ENCODE measurements around the gene TMEM82.

Gene TMEM82

DNA sequence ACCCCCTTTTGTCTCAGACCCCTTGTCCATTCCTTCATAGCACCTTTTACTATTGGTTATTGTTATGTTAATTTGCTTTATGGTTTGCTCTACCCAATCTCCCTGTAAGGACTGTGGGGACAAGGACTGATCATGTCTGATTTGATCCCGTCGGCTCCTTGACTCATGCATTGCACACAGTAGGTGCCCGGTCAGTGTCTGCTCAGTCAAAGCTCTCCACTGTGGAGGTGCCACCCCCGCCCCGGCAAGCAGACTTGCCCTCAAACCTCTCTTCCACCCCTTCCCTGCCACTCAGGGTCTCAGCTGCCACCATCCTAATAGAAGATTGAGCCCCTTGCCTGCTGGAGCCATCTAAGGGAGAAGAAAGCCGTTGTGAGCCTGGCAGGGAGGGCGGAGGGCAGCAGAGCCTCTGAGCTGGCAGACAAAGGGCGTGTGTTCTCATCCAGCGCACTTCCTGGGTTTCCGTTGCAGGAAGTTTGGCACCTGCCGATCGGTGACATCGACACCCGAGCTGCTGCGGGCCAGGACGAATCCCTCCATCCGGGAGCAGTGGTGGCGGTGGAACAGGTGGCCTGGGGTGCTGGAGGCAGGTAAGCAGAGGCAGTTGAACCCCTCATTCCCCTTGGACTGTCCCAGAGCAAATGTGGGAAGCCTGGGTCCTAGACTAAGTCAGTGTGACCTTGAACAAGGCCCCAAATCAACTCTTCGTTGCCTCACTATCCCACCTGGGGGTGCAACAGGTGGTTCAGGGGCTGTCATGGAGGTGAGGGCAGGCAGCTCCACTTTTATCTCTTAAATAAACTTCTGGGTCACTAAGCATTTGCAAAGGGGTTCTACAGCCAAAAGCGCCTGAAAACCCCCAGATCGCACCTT lies 14.1 kb downstream of the TMEM82 start:
- DNase-seq (ENCODE audit: low read depth in 3 of 3): no peak

DNA sequence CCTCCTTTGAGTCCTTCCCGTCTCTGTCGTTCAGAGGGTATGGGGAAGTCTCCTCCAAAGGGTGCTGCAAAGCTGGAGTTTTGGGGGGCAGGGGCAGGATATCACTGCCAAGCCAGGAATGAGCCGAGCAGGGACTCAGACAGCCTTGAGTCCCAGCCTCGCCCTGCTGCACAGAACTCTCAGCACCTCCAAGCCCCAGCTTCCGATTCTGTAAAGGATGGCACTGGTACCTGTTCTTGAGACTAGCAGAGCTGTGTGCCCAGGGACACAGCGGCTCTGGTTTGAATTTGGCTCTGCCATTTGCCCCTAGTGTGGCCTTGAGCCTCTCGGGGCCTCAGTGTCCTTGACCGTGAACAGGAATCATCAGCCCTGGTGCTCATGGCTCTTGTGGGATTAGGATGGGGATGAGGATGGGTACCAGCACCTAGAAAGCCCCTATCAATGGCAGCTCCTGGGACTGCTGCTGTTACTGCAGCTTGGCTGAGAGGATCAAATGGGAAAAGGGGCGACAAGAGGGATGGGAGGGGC lies 14.8 kb downstream of the TMEM82 start:
- no peak for DNase-seq (ENCODE audit: low read depth in 3 of 3)

DNA sequence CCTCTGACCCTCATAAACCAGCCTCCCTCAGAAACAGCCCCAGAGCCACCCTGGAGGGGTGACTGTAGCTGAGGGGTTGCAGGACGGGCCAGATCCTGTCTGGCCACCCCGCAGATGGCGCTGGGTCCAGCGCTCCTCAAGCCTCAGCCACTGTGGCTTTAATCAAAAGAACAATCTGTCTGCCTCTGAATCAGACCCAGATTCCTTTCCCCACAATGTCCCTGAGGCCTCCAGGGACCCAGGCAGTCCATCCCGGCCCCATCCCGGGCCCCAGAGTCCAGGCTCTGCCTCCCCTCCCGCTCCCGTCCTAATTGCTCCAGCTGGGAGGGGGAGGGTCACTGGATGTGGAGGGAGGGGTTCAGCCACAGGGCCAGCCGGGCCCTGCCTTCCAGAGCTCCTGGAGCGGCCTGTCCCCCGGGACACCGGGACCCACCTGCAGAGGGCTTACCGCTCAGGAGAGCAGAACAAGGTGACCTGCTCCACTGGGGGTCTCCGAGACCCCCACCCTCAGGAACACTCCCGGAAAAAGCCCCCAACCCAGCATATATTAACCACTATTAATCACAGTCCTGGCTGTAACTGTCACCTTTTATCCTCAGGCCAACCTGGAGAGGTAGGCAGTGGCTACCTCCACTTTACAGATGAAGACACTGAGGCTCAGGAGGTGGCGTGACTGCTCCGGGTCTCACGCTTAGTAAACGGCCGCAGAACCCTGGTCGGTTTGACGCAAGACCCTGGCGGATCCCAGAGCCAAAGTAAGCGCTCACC lies 15.5 kb downstream of the TMEM82 start:
- DNase-seq (ENCODE audit: low read depth in 3 of 3): no peak

DNA sequence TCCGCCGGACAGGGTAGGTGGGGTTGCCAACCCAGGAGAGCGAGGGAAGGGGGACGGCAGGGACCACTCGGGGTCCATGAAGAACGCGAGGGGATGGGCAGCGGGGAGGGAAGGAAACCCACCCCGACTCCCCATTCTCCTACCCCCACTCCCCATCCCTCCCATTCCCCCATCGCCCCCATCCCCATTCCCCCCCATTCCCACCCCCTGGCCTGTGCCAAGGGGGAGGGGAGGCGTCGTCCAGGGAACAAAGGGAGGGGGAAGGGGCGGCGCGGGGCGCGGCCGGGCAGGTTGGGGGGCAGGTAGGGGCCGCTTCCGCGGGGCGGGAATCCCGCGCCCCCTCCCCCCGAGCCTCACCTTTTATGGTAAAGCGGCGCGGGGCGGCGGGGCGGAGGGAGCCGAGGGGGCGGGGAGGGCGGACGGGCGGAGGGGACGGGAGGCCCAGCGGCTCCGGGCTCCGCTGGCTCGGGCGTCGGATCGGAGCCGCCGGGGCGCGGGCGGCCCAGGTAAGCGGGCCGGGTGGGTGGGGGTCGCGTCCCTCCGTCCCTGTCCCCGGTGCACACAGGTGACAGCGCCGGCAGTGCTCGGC lies 16.1 kb downstream of the TMEM82 start, which contains the start of gene FBLIM1:
Gene FBLIM1, plus strand, starts transcription at position 453 of the 589 bp plus-strand sequence. CDS start 6,189 bp downstream, outside the sequence.
- no peak for DNase-seq (ENCODE audit: low read depth in 3 of 3)

DNA sequence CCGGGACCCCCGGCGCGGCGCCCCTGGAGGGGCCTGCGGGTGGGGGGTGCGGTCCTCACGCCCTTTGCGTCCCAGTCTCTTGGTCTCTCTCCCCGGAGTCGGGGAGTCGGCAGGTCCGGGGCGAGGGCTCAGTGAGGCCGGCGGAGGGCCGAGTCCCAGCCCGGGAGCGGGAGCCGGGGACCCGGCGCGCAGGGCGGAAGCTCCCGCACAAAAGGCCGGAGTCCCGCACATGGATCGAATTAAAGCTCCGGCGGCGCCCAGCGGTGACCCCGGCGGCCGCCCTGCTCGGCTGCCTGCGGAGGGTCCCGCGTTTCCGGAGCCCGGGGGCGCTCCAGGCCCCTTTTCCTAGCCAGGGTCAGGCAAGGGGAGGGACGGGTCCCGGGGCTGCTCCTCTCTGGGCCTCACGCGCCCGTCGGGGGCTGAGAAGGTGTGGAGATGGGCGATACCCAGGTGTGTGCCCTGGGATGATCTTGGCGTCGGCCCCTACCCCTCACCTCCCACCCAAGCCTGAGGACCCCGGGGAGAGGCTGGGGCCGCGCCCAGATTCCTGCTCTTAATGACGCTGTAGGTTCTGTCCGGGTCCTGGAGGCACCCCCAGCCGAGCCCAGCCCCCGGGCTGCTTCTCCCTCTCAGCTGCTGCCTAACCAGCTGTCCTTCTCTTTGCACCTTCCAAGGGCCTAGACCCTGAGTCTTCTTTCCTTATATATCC lies 16.8 kb downstream of the TMEM82 start:
- no peak for DNase-seq (ENCODE audit: low read depth in 3 of 3)

DNA sequence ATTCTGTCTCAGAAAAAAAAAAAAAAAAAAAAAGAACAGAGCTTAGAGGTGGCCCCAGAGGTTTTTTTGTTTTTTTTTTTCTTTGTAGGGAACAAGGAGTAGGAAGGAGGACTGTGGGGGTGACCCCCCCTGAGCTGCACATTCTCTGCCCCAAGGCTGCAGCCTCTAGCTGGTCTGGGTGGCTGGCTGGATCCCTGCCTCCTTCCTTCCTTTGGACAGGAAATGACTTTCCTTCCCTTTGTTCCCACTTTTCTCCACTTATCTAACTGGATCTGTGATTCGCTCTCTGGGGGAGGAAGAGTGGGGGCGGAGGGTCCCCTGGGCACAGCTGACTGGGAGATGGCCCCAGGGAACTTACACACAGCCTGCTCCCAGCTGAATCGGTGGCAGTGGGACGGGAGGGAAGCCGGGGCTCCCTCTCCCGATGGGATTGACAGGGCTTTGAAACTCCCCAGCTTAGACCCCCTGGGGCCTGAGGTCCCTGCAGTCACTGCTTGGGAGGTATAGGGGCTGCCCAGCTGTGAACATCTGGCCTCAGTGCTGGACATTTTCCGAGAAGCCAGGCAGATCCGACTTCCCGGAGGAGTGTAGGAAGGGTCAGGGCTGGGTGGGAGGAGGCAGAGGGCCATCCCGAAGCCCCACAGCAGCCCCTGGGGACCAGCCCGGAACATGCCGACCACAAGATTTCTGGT lies 18.4 kb downstream of the TMEM82 start:
- DNase-seq (ENCODE audit: low read depth in 3 of 3): no peak

DNA sequence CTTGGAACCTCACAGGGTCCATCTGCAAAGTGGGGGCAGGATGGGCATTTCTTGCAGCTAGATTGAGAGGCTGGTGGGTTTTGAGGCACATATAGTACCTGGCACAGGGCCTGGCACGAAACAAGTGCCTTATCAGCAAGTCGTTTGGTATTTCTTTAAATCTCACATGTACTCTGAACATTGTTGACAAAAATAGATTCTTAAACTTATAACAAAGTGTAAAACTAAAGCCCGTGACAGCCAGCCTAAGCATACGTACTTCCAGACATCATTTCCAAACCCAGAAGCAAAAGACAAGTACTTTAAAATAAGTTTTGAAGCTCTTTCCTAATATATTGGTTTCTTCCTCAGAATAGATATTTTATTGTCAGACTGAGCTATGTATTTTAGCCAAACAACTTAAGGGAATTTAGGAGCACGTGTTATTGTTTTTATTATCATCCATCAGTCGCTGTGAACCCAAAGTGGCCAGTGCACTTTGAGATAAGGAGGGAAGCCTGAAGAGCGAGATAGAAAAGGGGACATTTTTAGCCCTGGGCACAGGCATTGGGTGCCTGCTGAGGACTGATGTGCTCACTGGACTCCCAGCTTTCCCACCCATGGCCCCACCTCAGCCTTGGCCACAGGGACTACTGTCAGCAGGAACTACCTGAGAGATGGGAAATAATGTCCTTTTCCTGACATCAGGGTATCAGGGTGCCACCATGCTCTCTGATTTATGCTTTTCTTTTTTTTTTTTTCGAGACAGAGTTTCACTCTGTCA lies 19.2 kb downstream of the TMEM82 start:
- DNase-seq (ENCODE audit: low read depth in 3 of 3): no peak

DNA sequence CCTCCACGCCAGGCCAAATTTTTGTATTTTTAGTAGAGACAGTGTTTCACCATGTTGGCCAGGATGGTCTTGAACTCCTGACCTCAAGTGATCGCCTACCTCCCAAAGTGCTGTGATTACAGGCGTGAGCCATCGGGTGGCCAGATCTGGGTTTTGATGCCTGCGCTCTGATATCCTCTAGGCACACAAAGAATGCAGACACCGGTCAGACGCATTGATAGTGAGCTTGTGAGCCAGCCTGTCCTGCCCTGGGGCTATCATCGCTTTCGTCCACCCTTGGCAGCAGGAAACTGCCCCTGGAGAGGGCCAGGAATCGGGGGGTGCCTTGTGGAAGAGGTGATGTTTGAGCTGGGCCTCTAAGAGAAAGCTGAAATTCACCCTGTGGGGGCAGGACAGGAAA lies 20.2 kb downstream of the TMEM82 start:
- DNase-seq (ENCODE audit: low read depth in 3 of 3): no peak

DNA sequence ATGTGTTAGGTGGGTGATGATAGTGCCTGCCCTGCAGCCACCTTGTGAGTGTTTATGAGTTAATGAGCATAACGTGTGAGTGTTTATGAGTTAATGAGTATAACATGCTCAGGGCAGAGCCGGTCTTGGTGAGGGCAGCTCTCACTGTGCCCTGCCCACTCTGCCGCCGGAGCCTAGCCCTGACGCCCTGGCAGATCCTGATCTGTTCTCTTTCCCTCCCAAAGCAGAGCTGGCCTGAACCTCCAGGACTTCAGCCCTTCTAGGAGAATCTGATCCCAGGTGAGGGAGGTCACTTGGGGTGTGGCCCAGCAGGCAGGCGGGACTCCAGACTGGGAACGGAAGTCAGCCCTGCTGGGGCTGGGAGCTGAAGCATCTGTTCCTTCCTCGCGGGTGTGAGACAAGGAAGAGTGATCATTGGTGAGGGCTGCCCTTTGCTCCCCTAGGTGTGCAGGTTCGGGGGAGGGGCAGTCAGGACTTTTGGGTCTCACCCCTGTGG lies 22.0 kb downstream of the TMEM82 start:
- no peak for DNase-seq (ENCODE audit: low read depth in 3 of 3)

DNA sequence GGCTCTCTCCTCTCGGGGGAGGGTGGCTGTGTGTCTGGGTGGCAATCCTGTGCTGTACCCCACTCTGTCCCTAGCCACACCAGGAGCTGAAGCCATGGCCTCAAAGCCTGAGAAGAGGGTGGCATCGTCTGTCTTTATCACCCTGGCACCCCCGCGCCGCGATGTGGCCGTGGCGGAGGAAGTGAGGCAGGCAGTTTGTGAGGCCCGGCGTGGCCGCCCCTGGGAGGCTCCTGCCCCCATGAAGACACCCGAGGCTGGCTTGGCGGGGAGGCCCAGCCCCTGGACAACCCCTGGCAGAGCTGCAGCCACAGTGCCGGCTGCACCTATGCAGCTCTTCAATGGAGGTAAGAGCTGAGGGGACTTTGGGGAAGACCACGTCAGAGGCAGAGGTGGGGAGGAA lies 22.6 kb downstream of the TMEM82 start:
- DNase-seq (ENCODE audit: low read depth in 3 of 3): no peak

DNA sequence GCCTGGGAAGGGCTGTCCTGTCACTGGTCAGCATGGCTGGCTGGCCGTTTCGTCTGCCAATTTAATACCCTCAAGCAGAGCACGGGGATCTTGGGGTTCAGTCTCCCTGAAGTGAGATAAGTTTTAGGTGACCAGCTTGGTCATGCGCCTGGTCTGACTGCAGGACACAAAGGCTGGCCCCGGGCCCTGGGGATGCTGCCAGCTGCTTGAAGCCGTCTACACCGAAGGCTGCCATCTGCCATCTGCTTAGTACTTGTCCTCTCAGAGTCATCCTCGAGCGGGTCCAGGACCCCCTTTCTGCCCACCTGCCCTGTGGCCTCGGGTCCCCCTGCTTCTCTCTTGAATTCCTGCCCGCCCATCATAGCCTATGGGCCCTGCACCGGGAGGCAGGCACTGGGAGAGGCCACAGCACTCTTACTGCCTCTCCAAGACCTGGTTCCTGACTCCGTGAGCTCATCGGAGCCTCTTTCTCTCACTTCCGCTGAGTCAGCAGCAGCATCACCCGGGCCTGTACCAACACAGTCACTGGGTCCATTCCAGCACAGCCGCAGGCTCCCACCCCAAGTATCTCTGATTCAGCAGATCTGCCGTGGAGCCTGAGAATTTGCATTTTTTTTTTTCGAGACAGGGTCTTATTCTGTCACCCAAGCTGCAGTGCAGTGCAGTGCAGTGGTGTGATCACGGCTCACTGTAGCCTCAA lies 23.3 kb downstream of the TMEM82 start:
- no peak for DNase-seq (ENCODE audit: low read depth in 3 of 3)

DNA sequence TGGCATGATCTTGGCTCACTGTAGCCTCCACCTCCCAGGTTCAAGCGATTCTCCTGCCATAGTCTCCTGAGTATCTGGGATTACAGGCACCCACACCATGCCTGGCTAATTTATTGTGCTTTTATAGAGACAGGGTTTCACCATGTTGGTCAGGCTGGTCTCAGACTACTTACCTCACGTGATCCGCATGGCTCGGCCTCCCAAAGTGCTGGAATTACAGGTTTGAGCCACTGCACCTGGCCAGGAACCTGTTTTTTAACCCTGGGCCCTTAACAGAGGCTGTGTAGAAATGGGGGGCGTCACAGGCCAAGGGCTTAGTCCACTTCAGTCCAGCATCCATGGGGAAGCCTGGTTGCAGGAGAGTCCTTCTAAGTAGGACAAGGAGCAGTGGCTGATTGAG lies 25.6 kb downstream of the TMEM82 start:
- no peak for DNase-seq (ENCODE audit: low read depth in 3 of 3)

DNA sequence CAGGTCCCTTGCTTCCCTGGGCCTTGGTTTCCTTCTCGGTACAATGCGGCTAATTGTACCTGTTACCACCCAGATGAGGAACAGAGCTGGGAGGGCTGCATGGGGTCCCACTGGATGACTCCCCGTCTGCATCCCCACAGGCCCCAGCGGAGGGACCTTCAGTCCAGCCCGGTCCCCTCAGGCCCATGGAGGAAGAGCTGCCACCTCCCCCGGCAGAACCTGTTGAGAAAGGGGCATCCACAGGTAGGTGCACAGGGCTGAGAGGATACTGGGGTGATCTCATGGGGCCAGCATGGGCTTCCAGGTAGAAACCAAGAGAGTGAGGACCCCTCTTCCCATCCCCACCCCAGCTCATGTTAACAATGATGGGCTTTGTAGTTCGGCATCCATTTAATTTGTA lies 26.1 kb downstream of the TMEM82 start:
- no peak for DNase-seq (ENCODE audit: low read depth in 3 of 3)

DNA sequence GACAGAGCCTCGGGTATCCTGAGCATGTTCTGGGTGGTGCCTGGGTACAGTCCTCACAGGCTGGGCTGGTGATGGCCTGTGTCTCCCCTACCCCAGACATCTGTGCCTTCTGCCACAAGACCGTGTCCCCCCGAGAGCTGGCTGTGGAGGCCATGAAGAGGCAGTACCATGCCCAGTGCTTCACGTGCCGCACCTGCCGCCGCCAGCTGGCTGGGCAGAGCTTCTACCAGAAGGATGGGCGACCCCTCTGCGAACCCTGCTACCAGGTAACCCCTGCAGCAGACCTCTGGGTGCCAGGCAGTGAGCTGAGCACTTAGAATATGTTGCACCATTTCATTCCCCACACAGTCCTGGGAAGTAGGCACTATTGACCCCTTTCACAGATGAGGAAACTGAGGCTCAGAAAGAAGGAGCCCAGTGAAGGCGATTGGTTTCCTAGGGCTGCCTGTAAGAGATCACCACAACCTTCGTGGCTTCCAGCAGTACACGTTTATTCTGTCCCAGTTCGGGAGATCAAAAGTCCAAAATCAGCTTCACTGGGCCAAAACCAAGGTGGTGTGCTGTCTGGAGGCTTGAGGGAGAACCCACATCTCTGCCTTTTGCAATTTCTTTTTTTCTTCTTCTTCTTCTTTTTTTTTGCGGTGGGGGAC lies 28.1 kb downstream of the TMEM82 start:
- DNase-seq (ENCODE audit: low read depth in 3 of 3): no peak

DNA sequence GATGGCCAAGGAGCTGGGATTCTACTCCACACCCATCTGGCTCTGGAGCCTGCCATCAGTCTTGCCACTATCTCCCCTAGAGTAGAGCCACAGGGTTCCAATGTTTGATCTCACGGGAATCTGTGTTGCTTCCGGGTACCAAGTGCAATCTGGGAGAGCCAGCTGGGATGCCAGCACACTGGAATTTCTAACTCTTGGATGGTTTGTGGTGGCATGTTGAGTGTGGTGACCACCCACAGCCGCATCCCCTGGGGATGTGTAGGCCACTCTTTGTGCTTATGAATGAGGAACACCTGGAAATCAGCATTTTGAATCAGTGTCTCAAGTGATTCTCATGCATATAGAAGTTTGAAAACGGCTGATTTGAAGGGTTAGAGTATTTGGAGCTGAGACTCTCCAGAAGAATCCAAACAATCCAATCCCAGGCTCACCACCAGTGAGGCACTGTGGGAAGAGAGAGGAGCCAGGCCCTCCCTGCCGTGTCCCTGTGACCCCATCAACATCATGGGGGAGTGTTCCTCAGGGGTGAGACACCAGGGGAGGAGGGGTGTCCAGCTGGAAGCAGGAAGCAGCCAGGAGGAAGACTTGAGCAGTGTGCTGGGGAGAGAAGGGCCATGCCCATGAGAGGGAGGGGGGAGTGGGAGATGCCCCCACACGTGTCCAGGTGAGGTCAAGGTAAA lies 29.7 kb downstream of the TMEM82 start:
- no peak for DNase-seq (ENCODE audit: low read depth in 3 of 3)

DNA sequence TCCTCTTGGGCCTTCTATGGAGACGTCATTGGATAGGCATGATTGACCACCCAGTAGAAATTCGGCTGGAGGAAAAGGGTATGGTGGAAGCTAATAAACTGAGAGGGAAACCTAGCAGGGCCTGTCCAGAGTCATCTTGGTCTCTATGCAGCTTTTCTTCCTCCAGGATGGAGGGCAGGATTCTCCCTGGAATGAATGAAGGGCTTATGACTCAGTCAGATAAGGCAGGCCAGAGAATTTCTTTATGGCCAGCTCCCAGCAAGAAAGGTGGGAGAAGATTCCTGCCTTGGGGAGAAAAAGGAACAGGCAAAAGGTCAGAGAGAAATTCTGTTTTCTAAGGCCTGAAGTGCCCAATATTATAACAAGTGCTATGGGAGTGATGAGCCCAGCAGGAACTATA lies 33.4 kb downstream of the TMEM82 start:
- no peak for DNase-seq (ENCODE audit: low read depth in 3 of 3)

DNA sequence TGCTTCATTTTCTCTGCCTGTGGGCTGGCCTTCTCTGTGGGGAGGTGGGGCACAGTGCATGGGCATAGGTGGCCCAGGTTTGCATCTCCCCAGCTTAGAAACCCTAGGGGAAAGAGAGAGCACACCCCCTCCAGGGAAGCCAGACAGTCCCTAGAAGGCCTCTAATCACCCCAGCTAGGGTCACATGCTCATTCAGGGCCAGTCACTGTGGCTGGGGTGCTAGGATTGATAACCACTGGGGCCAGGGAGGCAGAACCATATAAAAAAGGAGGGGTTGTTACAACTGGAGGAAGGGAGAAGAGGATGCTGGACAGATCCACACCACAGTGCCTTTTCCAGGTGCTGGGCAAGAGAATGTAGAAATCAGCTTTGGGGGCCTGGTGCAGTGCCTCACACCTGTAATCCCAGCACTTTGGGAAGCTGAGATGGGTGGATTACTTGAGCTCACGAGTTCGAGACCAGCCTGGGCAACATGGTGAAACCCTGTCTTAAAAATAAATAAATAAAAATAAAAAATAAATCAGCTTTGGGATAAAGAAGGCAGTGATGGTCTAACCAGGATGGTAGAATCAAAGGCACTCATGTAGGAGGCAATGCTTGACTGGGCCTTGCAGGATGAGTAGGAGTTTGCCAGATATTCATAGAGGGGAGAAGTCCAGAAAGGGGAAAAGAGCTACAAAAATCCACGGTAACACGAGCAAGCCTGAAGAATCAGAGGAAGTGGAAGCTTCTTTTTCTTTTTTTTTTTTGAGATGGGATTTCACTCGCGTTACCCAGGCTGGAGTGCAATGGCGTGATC lies 35.8 kb downstream of the TMEM82 start:
- no peak for DNase-seq (ENCODE audit: low read depth in 3 of 3)

DNA sequence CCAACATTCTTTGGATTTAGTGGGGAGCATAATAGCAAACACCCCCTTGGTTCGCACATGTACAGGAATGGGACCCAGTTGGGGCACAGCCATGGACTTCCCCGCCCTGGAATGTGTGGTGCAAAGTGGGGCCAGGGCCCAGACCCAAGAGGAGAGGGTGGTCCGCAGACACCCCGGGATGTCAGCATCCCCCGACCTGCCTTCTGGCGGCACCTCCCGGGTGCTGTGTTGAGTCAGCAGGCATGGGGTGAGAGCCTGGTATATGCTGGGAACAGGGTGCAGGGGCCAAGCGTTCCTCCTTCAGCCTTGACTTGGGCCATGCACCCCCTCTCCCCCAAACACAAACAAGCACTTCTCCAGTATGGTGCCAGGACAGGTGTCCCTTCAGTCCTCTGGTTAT lies 43.4 kb downstream of the TMEM82 start:
- no peak for DNase-seq (ENCODE audit: low read depth in 3 of 3)
